Measurements from ENCODE around the gene CDKN2B-AS1.
A peak's percentile ranks its signal among the peaks of the same experiment; 100 is the strongest.

CDKN2B-AS1 gene

DNA sequence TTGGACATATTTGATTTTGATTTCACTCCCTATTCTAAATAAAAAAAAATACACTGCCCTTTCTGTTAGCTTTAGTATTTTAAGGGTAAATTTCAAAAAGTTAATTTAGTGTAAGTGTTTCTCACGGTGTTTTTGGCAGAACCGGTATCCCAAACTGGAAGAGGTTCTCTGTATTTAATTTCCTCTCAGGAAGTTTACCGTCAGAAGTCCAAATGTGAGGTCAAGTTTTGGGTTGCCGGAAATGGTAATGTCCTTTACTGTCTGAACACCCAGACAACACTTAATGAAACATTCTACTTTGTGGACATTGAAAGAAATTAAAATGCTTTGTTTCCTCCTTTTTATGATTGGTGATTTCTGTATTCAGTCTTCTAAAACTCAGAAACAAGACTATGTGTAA is 163.2 kb downstream of the CDKN2B-AS1 start:
- Histone ChIP-seq H2BK120ac (ENCODE audit: insufficient read depth, low read length, poor library complexity) (no peak overlapping the region), H3K4ac (ENCODE audit: low read depth, low read length) (no peak overlapping the region), H3K36me3 (ENCODE audit: control insufficient read depth in 1 of 2, insufficient read depth in 2 of 2, low read length in 2 of 2) (no peaks in the 10 kb centered on the region), H3K27me3 (ENCODE audit: insufficient read depth, low read length) (no peaks in the 10 kb centered on the region), H3K14ac (ENCODE audit: low read length) (no peak overlapping the region), H3K79me1 (ENCODE audit: low read length) (peaks cover 8% of the 10 kb centered on the region), H3K9ac (ENCODE audit: low read length) (no peak overlapping the region), H2BK5ac (ENCODE audit: low read depth, low read length, poor library complexity) (no peak overlapping the region), H3K18ac (ENCODE audit: low read length) (no peak overlapping the region), H2AFZ (ENCODE audit: insufficient read depth, low read length, poor library complexity) (no peak overlapping the region), H3K23ac (ENCODE audit: low read length) (no peak overlapping the region), H3K4me3 (ENCODE audit: low read depth, low read length) (no peak overlapping the region), H4K91ac (ENCODE audit: low read depth, low read length) (no peak overlapping the region), H4K8ac (ENCODE audit: low read depth, low read length) (no peak overlapping the region), H3K4me2 (ENCODE audit: low read length) (no peak overlapping the region), H3K4me1 (ENCODE audit: control insufficient read depth in 1 of 2, insufficient read depth in 2 of 2, low read length in 2 of 2) (peaks cover 0 to 4% of the 10 kb centered on the region in 2 experiments), H3K79me2 (ENCODE audit: control insufficient read depth, insufficient read depth, low read length, poor library complexity) (peaks cover 2% of the 10 kb centered on the region), H3K9me3 (ENCODE audit: insufficient read depth, low read depth, low read length) (no peaks in the 10 kb centered on the region), H2AK5ac (ENCODE audit: low read length) (no peak overlapping the region), H3K27ac (ENCODE audit: low read depth, low read length) (no peak overlapping the region), H4K12ac (ENCODE audit: low read depth, low read length) (no peak overlapping the region), H2BK12ac (ENCODE audit: low read length) (no peak overlapping the region)
- WGBS (ENCODE audit: extremely low coverage, insufficient coverage, insufficient read length), result no CpG with 5 or more reads among the region's 4 CpGs
- DNase-seq, result no peak

DNA sequence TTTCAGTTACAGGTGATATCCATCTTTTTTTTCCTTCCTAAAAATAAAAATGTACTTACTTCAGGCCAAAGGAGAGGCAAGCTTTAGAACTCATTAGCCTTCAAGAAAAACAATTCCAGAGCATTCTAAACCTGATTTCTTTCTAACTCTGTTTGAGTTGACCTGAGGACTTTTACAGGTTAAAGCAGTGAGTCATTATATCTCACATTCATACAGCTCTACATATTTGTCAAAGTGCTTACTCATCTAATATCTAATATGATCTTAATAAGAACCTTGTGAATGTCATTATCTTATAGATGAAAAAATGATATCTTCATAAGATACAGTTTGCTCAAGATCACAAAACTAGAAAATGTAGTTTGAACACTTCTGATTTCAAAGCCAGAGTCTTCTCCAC is 163.7 kb downstream of the CDKN2B-AS1 start:
- Histone ChIP-seq H2BK5ac (ENCODE audit: low read depth, low read length, poor library complexity) (no peak overlapping the region), H2AFZ (ENCODE audit: insufficient read depth, low read length, poor library complexity) (no peak overlapping the region), H3K27me3 (ENCODE audit: insufficient read depth, low read length) (no peaks in the 10 kb centered on the region), H3K79me1 (ENCODE audit: low read length) (peaks cover 8% of the 10 kb centered on the region), H2AK5ac (ENCODE audit: low read length) (no peak overlapping the region), H3K79me2 (ENCODE audit: control insufficient read depth, insufficient read depth, low read length, poor library complexity) (peaks cover 2% of the 10 kb centered on the region), H3K4me3 (ENCODE audit: low read depth, low read length) (no peak overlapping the region), H3K36me3 (ENCODE audit: control insufficient read depth in 1 of 2, insufficient read depth in 2 of 2, low read length in 2 of 2) (no peaks in the 10 kb centered on the region), H3K9me3 (ENCODE audit: insufficient read depth, low read depth, low read length) (no peaks in the 10 kb centered on the region), H3K4me1 (ENCODE audit: control insufficient read depth in 1 of 2, insufficient read depth in 2 of 2, low read length in 2 of 2) (peaks cover 0 to 2% of the 10 kb centered on the region in 2 experiments), H3K23ac (ENCODE audit: low read length) (no peak overlapping the region), H3K18ac (ENCODE audit: low read length) (no peak overlapping the region), H3K4ac (ENCODE audit: low read depth, low read length) (no peak overlapping the region), H4K8ac (ENCODE audit: low read depth, low read length) (no peak overlapping the region), H3K14ac (ENCODE audit: low read length) (no peak overlapping the region), H3K27ac (ENCODE audit: low read depth, low read length) (no peak overlapping the region), H4K12ac (ENCODE audit: low read depth, low read length) (no peak overlapping the region), H2BK12ac (ENCODE audit: low read length) (no peak overlapping the region), H2BK120ac (ENCODE audit: insufficient read depth, low read length, poor library complexity) (no peak overlapping the region), H4K91ac (ENCODE audit: low read depth, low read length) (no peak overlapping the region), H3K4me2 (ENCODE audit: low read length) (no peak overlapping the region), H3K9ac (ENCODE audit: low read length) (no peak overlapping the region)
- peak in 1 of 2 donors; percentile 35 for DNase-seq

DNA sequence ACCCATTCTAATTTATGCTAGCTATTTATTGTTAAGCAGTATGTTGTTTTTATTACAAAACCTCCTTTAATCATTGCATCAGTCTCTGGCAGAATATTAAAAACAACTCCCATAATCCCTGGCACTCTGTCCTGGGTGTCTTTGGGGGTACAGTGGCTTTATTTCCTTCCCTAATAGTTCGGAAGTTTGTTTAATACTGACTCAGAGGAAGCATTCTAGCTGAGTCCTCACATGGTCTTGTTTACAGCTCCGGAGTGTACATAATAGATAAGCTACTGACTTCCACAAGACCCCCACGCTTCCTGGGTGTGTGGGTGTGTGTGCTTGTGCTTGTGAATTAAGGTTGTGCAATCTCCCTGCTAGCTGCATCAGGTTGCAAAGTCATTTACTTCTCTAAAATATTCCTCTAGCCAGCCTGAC is 164.3 kb downstream of the CDKN2B-AS1 start:
- Histone ChIP-seq H3K4ac (ENCODE audit: low read depth, low read length) (no peak overlapping the region), H3K4me1 (ENCODE audit: control insufficient read depth in 1 of 2, insufficient read depth in 2 of 2, low read length in 2 of 2) (peaks cover 0 to 2% of the 10 kb centered on the region in 2 experiments), H3K14ac (ENCODE audit: low read length) (no peak overlapping the region), H3K4me3 (ENCODE audit: low read depth, low read length) (no peak overlapping the region), H3K23ac (ENCODE audit: low read length) (no peak overlapping the region), H3K9me3 (ENCODE audit: insufficient read depth, low read depth, low read length) (no peaks in the 10 kb centered on the region), H3K79me2 (ENCODE audit: control insufficient read depth, insufficient read depth, low read length, poor library complexity) (peaks cover 2% of the 10 kb centered on the region), H2AFZ (ENCODE audit: insufficient read depth, low read length, poor library complexity) (no peak overlapping the region), H2AK5ac (ENCODE audit: low read length) (no peak overlapping the region), H3K4me2 (ENCODE audit: low read length) (no peak overlapping the region), H2BK120ac (ENCODE audit: insufficient read depth, low read length, poor library complexity) (peak overlapping the region; percentile 46), H3K27me3 (ENCODE audit: insufficient read depth, low read length) (no peaks in the 10 kb centered on the region), H3K9ac (ENCODE audit: low read length) (no peak overlapping the region), H3K36me3 (ENCODE audit: control insufficient read depth in 1 of 2, insufficient read depth in 2 of 2, low read length in 2 of 2) (no peaks in the 10 kb centered on the region), H3K79me1 (ENCODE audit: low read length) (peaks cover 7% of the 10 kb centered on the region), H2BK12ac (ENCODE audit: low read length) (peak overlapping the region; percentile 13), H3K18ac (ENCODE audit: low read length) (no peak overlapping the region), H4K12ac (ENCODE audit: low read depth, low read length) (no peak overlapping the region), H4K91ac (ENCODE audit: low read depth, low read length) (no peak overlapping the region), H3K27ac (ENCODE audit: low read depth, low read length) (no peak overlapping the region), H4K8ac (ENCODE audit: low read depth, low read length) (no peak overlapping the region), H2BK5ac (ENCODE audit: low read depth, low read length, poor library complexity) (no peak overlapping the region)
- no peak for DNase-seq
- no CpG with 5 or more reads among the region's 3 CpGs for WGBS (ENCODE audit: extremely low coverage, insufficient coverage, insufficient read length)

DNA sequence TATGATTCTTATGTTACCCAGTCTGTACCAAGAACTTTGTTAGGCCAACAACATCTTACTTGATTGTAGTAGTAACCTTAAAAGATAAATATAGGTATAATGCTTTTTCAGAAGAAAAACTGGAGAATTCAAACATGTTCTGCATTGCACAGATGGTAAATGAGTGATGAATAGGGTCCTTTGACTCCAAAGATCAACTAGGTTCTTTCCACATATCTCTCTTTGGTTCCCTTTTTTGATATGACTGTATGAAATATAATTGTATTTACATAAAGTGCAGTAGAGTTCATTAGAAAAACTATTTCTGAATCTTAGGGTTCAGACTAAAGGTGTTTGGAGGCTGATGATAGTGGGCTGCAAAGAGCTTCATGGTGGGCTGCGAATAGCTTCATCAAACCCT is 165.0 kb downstream of the CDKN2B-AS1 start:
- no CpG with 5 or more reads among the region's 1 CpG for WGBS (ENCODE audit: extremely low coverage, insufficient coverage, insufficient read length)

More for the DNA sequence above, 165.0 kb downstream of the CDKN2B-AS1 start:
- no peak overlapping the region for H3K23ac ChIP-seq (ENCODE audit: low read length)
- H4K12ac ChIP-seq (ENCODE audit: low read depth, low read length), result no peak overlapping the region
- H3K79me2 ChIP-seq (ENCODE audit: control insufficient read depth, insufficient read depth, low read length, poor library complexity), result peaks cover 2% of the 10 kb centered on the region
- no peaks in the 10 kb centered on the region for H3K9me3 ChIP-seq (ENCODE audit: insufficient read depth, low read depth, low read length)
- H3K36me3 ChIP-seq (ENCODE audit: control insufficient read depth in 1 of 2, insufficient read depth in 2 of 2, low read length in 2 of 2), result no peaks in the 10 kb centered on the region
- H3K27ac ChIP-seq (ENCODE audit: low read depth, low read length), result no peak overlapping the region
- no peak overlapping the region for H2AFZ ChIP-seq (ENCODE audit: insufficient read depth, low read length, poor library complexity)
- H3K4me1 ChIP-seq (ENCODE audit: control insufficient read depth in 1 of 2, insufficient read depth in 2 of 2, low read length in 2 of 2), result peaks cover 0 to 2% of the 10 kb centered on the region in 2 experiments
- H2BK12ac ChIP-seq (ENCODE audit: low read length), result no peak overlapping the region
- no peak overlapping the region for H2BK5ac ChIP-seq (ENCODE audit: low read depth, low read length, poor library complexity)
- H4K8ac ChIP-seq (ENCODE audit: low read depth, low read length), result no peak overlapping the region
- no peak overlapping the region for H3K18ac ChIP-seq (ENCODE audit: low read length)
- no peak overlapping the region for H3K4me2 ChIP-seq (ENCODE audit: low read length)
- no peak overlapping the region for H4K91ac ChIP-seq (ENCODE audit: low read depth, low read length)
- H3K14ac ChIP-seq (ENCODE audit: low read length), result no peak overlapping the region
- DNase-seq, result no peak
- no peak overlapping the region for H3K9ac ChIP-seq (ENCODE audit: low read length)
- H2BK120ac ChIP-seq (ENCODE audit: insufficient read depth, low read length, poor library complexity), result no peak overlapping the region
- no peaks in the 10 kb centered on the region for H3K27me3 ChIP-seq (ENCODE audit: insufficient read depth, low read length)
- H3K79me1 ChIP-seq (ENCODE audit: low read length), result peaks cover 5% of the 10 kb centered on the region
- no peak overlapping the region for H2AK5ac ChIP-seq (ENCODE audit: low read length)
- no peak overlapping the region for H3K4ac ChIP-seq (ENCODE audit: low read depth, low read length)
- H3K4me3 ChIP-seq (ENCODE audit: low read depth, low read length), result no peak overlapping the region

All from trophoblast cell (in vitro differentiated cells and primary cell).